DMS153 (cell line): ENCODE measurements around the gene CDC73.
"Not testable (repeated sequence)": the region's sequence is repeated elsewhere in the genome, so short reads cannot be mapped to it uniquely, and the experiment has no call there.

Experiments
- DNase-seq: peaks from one replicate; lab custom pipeline; 2025; lab: John Stamatoyannopoulos, UW

The CDC73 gene

GRCh38 chr1:193231146-193231545 is 109.3 kb downstream of the CDC73 start:
- DNase-seq = not testable (repeated sequence)

GRCh38 chr1:193234530-193234929 is 112.7 kb downstream of the CDC73 start:
- DNase-seq = no peak

GRCh38 chr1:193237381-193237978 is 115.6 kb downstream of the CDC73 start:
- no peak for DNase-seq

DNA sequence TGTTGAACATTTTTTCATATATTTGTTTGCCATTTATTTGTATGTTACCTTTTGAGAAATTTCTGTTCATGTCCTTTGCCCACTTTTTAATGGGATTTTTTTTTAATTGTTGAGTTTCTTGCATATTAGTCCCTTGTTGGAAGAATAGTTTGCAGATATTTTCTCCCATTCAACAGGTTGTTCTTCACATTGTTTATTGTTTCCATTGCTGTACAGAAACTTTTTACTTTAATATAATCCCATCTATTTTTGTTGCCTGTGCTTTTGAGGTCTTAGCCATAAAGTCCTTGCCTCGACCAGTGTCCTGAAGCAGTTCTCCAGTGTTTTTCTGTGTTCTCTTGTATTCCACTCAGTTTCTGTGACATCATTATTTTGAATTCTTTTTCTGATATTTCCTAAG is 118.8 kb downstream of the CDC73 start:
- no peak for DNase-seq

DNA sequence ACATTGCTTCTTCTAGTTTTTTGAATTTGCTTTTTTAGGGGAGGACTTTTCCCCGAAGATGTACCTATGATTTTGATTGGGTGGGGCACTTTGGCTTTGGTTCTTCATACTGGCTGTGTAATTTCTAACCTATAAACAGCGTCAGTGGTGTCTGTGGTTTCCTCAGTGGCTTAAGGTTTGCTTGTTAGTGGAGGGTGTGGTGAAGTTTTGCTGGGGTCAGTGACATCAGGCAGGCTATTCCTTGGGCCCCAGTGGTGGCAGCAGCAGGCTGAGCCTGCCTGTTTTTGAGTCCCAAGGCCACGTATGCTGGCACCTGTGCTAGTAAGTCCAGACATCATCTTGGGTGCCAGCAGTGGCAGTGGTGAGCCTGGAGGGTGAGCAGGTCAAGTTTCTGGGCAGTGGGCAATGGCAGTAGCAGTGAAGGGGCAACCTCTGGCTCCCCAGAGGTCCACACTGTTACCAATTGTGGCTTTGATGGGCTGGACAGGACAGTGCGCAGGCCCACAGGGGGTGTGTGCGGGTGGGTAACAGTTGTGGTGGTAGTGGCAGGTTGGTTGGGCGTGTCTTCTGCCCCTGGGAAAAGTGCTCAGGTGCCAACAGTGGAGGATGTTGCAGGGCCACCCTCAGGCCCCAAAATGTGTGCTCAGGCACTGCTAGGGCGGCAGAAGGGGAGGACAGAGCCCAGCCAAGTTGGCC is 119.4 kb downstream of the CDC73 start:
- DNase-seq = no peak

GRCh38 chr1:193242000-193242399 is 120.2 kb downstream of the CDC73 start:
- no peak for DNase-seq

DNA sequence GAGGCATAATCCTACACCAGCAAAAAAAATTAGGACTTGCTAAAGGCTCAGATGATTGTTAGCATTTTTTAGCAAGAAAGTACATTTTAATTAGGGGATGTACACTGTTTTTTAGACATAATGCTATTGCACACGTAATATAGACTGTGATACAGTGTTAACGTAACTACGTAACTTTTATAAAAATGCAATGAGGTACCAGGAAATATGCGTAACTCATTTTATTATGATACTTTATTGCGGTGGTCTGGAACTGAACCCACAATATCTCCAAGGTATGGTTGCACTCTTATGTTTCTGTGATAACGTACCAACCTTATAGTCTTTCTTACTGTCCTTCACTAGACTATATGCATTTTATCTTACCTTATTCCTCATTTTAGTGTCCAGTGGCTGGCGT is 127.4 kb downstream of the CDC73 start:
- no peak for DNase-seq

- no peak for DNase-seq
These were observed 130.1 kb downstream of the CDC73 start for GRCh38 chr1:193251950-193252349.

DNA sequence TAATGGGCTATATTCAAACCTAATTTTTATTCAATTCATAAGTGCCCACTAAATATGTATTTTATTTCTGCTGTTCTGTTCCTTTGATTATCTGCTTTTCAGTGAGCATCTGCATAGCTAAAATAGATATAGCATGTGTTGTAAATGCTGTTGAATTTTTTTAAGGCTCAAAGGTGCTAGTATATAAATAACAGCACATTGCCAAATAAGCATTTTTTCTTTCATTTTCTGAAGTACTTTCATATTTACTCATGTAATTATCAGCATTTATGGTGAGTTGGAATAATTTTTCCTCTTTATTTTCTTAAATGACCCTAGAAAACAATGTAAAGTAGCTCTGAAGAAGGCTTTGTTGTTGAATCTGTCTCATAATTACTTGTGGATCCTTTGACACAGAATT is 134.2 kb downstream of the CDC73 start:
- DNase-seq = no peak

GRCh38 chr1:193259636-193260035 is 137.8 kb downstream of the CDC73 start:
- peak; percentile 86 for DNase-seq

DNA sequence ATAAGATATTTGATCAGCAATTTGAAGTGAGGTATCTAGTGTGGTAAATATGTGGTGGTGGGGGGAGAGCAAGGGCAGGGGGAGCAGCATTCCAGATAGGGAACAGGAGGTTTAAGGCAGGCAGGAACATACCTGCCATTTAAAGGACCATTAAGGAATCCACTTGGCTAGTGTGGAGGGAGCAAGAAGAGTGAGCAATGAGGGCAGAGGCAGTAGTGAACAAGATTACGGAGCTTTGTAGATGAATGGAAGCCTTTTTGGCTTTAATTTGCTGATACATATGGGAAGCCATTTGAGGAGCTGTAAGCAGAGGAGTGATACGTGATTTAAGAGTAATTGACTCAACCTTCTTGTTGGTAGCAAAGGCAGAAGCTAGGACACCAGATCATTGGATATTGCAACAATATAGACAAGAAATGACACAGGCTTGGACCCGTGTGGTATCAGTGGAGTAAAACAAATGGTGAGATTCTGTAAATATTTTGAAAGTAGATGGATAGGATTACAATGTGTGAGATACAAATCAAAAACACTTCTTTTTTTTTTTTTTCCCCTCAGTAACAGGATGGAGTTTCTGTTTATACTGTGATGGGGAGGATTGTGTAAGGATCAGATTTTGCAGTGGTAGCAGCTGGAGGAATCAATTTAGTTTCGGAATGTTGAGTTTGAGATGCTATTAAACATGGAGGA is 138.4 kb downstream of the CDC73 start:
- DNase-seq = no peak

GRCh38 chr1:193260896-193261295 is 139.1 kb downstream of the CDC73 start:
- DNase-seq = no peak

GRCh38 chr1:193262661-193263060 is 140.8 kb downstream of the CDC73 start:
- DNase-seq = no peak

DNA sequence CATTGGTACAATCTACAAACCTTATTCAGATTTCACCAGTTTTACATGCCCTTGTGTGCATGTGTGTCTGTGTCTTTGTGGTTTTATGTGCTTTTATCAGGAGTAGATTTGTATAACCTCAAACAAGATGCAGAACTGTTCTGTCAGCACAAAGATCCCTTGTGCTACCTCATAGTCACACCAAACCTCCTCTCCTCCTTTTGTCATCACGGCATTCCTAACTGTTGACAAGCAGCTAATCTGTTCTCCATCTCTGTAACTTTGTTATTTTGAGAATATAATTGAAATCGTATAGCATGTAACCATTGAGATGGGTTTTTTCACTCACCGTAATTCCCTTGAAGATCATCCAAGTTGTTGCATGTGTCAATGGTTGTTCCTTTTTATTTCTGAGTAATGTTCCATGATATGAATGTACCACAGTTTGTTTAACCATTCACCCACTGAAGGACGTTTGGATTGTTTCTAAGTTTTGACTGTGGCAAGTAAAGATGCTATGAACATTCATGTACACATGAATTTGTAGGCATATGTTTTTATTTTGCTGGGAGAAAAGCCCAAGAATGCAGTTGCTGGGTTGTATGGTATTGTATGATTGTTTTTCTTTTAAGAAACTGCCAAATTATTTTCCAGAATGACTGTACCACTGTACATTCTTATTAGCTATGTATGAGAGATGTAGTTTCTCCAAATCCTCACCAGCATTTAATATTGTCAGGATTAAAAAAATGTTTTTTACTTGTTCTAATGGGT is 142.7 kb downstream of the CDC73 start:
- no peak for DNase-seq

- DNase-seq = no peak
These were observed 143.9 kb downstream of the CDC73 start for GRCh38 chr1:193265716-193266115.

DNA sequence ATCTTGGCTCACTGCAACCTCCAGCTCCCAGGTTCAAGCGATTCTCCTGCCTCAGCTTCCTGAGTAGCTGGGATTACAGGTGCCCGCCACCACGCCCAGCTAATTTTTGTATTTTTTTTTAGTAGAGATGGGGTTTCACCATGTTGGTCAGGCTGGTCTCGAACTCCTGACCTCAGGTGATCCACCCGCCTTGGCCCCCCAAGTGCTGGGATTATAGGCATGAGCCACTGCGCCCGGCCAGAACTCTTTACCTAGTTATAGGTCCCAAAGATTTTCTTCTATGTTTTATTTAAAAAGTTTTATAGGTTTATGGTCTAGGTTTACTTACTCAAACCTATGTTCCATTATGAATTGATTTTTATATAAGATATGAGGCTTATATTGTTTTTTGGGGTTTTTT is 145.0 kb downstream of the CDC73 start:
- not testable (repeated sequence) for DNase-seq

- DNase-seq = no peak
These were observed 149.2 kb downstream of the CDC73 start for GRCh38 chr1:193270996-193271395.

DNA sequence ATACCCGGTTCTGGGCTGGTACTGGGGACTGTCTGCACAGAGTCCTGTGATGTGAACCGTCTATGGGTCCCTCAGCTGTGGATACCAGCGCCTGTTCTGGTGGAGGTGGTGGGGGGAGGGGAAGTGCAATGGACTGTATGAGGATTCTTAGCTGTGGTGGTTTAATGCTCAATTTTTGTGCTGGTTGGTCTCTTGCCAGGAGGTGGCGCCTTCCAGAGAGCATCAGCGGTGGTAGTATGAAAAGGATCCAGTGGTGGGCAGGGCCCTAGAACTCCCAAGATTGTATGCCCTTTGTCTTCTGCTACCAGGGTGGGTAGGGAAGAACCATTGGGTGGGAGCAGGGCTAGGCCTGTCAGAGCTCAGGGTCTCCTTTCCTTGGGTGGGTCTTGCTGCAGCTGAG is 153.9 kb downstream of the CDC73 start:
- no peak for DNase-seq

DNA sequence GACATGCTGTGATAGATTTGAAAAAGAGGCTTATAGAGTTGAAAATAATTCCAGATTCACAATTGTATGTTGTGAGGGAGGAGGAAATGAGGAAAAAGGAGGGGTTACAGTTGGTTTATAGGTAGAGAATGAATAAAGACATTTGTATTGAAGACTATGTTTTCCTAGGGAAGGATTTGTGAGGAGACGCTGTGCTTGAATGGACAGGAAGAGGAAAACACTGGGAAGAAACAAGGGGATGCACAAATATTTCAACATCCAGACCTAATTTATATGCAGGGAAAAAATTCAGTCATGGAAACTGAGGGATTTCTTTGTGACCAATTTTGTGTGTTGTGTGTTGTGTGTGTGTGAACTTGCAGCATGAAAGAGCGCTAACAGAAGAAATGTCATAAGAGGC is 157.1 kb downstream of the CDC73 start:
- DNase-seq = no peak

DNA sequence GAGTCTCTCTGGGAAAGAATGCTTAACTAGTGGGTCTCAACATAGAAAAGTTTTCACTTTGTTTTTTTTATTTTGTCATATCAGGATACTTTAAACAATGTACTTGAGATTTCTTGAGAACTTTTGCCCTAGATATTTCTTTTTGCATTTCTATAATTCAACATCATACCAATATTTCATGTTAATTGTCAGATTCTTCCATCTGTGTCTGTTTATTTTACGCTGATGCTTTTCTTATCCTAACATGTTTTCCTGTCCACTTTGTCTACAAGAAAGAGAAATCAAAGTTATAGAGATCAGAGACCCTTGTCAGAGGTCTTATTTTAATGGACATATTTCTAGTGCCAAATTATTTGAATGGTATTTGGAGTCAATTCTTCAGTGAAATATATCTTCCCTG is 160.1 kb downstream of the CDC73 start:
- DNase-seq = no peak

- no peak for DNase-seq
These were observed 161.2 kb downstream of the CDC73 start for GRCh38 chr1:193283016-193283415.

DNA sequence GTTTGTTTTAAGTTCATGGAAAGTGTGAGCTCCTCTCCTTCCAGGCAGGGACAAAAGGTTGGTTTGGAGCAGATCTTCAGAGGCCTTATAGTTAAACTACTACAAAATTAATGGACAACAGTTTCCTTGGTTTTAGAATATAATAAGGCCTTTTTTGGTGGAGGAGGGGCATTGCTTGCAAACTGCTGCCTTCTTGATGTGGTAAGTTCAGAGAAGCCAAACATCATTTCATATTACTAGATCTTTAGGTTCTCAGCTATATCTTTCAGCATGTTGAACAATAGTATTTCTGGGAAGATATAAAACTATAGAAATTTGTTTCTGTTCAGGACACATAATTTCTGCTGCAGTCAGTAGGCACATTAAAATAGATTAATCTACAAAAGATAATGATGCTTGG is 162.4 kb downstream of the CDC73 start:
- no peak for DNase-seq

DNA sequence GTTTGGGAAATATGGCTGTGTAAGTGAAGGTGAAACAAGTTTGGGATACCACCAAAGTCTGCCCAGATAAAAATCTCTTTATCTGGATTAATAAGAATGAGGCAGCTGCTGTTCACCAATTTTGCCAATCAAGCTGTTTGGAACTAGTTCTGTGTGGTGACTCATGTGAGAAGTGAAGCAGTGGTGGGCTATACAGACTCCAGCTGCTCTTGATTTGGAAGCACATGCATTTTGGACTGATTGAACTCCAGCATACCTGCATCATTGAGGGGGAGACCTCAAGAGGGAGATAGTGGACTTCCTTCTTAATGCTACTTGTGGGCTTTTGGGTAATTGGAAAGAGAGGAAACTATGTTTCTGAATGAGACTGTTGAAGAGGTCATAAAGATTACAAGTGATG is 163.8 kb downstream of the CDC73 start:
- no peak for DNase-seq
